ENCODE data around the gene CALHM2. TPM values are rescaled to one million over a fixed set of nuclear protein-coding genes. Genes with fewer than 3 reads are reported as not detected.
"Not testable (repeated sequence)": the region's sequence is repeated elsewhere in the genome, so short reads cannot be mapped to it uniquely, and the experiment has no call there.

Gene CALHM2
- total RNA-seq, 1 donor from 2014 or later, result not detected

DNA sequence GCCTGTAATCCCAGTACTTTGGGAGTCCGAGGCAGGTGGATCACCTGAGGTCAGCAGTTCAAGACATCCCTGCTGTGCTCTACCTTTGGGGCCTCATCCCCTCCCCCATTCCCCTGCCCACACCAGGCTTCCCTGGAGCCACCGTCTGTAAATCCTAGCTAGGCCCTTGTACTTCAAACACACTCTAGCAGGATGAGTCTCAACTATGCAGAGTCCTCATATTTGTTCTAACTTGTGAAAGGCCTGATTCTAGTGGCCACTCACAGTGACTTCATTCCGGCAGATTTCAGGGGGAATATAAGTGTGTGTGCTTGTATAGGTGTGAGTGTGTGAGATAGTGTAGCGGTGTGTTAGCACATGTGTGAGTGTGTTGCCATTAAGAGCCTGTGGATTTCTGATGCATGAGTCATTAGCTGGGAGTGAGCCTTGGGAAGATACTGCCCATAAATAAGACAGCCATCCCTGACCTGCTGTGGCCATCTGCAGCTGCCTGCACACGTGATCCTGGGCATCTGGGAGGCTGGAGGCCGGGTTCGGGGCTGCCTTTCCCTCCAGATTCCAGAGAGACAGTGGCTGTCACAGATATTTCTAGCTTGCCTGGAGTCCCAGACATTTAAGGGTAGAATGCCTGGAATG, 39.7 kb upstream of the CALHM2 start:
- H3K4me3 Mint-ChIP-seq, result peak overlapping the region; percentile 89
- H3K36me3 Mint-ChIP-seq (ENCODE audit: low read depth), result no peaks in the 10 kb centered on the region
- H3K4me1 Mint-ChIP-seq, result peaks cover 16% of the 10 kb centered on the region
- no peaks in the 10 kb centered on the region for H3K9me3 Mint-ChIP-seq
- no peak for DNase-seq (ENCODE audit: low read depth, low spot score)
- TF ChIP-seq, protein P1, sequence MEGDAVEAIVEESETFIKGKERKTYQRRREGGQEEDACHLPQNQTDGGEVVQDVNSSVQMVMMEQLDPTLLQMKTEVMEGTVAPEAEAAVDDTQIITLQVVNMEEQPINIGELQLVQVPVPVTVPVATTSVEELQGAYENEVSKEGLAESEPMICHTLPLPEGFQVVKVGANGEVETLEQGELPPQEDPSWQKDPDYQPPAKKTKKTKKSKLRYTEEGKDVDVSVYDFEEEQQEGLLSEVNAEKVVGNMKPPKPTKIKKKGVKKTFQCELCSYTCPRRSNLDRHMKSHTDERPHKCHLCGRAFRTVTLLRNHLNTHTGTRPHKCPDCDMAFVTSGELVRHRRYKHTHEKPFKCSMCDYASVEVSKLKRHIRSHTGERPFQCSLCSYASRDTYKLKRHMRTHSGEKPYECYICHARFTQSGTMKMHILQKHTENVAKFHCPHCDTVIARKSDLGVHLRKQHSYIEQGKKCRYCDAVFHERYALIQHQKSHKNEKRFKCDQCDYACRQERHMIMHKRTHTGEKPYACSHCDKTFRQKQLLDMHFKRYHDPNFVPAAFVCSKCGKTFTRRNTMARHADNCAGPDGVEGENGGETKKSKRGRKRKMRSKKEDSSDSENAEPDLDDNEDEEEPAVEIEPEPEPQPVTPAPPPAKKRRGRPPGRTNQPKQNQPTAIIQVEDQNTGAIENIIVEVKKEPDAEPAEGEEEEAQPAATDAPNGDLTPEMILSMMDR (conservative IDR thresholded peaks at IDR 0.05), result no peak
- H3K27me3 Mint-ChIP-seq (ENCODE audit: low read depth), result peaks cover 51% of the 10 kb centered on the region
- H3K27ac Mint-ChIP-seq (ENCODE audit: unreplicated experiment), result no peak overlapping the region

DNA sequence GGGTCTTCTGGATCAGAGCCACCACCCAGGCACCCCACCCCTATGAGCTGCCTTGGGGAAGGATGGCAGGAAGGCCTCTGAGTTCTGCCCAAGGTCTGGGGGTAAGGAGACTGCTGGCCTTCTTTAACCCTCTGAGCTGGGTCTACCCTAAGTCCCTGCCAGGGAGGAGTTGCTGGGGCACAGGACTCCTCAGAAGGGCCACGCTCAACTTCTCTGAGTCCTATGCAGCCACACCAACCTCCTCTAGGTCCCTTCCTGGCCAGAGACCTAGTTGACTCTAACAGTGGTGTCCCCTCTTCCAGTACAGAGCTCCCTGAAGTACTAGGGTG, 38.8 kb upstream of the CALHM2 start:
- no peaks in the 10 kb centered on the region for H3K9me3 Mint-ChIP-seq
- peaks cover 44% of the 10 kb centered on the region for H3K27me3 Mint-ChIP-seq (ENCODE audit: low read depth)
- no peak overlapping the region for H3K4me3 Mint-ChIP-seq
- H3K27ac Mint-ChIP-seq (ENCODE audit: unreplicated experiment), result no peak overlapping the region
- TF ChIP-seq, protein P1 (conservative IDR thresholded peaks at IDR 0.05), result no peak
- peaks cover 16% of the 10 kb centered on the region for H3K4me1 Mint-ChIP-seq
- DNase-seq (ENCODE audit: low read depth, low spot score), result no peak
- no peaks in the 10 kb centered on the region for H3K36me3 Mint-ChIP-seq (ENCODE audit: low read depth)

DNA sequence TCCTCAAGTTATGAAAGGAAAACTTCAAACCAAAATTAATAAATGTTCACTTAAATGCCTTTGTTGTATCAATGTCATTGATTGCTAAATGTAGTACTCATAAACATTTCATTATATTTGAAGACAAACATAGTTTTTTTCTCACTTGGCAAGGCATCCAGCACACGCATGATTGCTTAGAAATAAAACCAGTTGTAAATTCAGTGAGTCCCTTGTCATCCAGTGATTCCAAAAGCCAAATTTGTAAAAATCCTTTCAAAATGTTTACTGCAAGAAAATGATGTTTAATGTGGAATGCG, 35.2 kb upstream of the CALHM2 start:
- no peak for DNase-seq (ENCODE audit: low read depth, low spot score)
- H3K36me3 Mint-ChIP-seq (ENCODE audit: low read depth), result no peaks in the 10 kb centered on the region
- no peaks in the 10 kb centered on the region for H3K9me3 Mint-ChIP-seq
- no peak overlapping the region for H3K4me3 Mint-ChIP-seq
- TF ChIP-seq, protein P1 (conservative IDR thresholded peaks at IDR 0.05), result no peak
- no peak overlapping the region for H3K27ac Mint-ChIP-seq (ENCODE audit: unreplicated experiment)
- peaks cover 6% of the 10 kb centered on the region for H3K4me1 Mint-ChIP-seq
- H3K27me3 Mint-ChIP-seq (ENCODE audit: low read depth), result peaks cover 17% of the 10 kb centered on the region

DNA sequence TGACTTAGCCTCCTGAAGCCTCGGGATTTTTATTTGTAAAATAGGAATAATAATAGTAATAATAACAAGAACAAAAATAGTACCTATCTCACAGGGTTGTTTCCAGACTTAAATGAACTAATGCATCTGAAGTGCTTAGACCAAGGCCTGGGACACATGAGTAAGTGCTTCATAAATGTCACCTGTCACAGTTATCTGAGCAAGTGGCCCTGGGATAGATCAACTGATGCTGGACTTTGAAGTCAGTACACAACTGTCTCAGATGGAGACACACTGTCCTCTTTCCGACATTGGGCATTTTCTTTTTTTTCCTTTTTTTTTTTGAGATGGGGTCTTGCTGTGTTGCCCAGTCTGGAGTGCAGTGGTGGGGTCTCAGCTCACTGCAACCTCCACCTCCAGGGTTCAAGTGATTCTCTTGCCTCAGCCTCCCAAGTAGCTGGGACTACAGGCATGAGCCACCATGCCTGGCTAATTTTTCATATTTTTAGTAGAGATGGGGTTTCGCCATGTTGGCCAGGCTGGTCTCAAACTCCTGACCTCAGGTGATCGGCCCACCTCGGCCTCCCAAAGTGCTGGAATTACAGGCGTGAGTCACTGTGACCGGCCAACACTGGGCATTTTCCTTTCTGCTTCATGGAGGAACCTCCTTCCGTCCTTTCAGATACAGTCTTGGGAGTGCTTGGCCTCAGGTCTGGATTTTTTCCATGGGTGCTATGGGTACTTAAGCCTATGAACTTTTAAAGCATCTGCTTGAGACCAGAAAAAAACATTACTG, 34.7 kb upstream of the CALHM2 start:
- not testable (repeated sequence) for H3K36me3 Mint-ChIP-seq (ENCODE audit: low read depth); DNase-seq (ENCODE audit: low read depth, low spot score); H3K9me3 Mint-ChIP-seq; H3K27ac Mint-ChIP-seq (ENCODE audit: unreplicated experiment); H3K4me3 Mint-ChIP-seq; H3K4me1 Mint-ChIP-seq
- peaks cover 12% of the 10 kb centered on the region for H3K27me3 Mint-ChIP-seq (ENCODE audit: low read depth)

DNA sequence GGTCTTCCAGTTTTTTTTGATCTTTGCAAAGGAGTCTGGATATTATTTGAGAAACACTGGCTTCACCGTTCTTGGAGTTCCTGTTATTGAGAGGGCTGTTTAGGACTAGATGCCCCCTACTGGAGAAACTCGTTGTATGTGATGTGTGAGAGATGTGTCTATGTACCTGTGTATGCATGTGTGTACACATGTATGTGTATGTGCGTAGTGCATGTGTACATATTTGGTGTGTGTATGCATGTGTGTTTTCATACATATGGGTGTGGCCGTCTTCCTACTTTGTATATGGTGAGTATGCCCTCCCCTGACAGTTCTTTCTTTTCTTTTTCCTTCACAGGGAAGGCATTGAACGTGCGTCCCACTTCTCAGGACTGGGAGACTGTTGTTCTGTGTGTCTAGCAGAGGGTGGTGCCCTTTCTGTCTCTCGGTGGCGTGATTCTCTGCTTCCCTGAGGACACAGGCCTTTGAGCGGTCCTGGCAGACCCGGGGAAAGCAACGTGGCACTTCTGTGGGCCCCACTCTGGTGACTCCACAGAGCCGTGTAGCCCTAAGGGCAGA, 29.9 kb upstream of the CALHM2 start:
- peaks cover 10% of the 10 kb centered on the region for H3K4me1 Mint-ChIP-seq
- TF ChIP-seq, protein P1 (conservative IDR thresholded peaks at IDR 0.05), result peak; percentile 67
- no peak overlapping the region for H3K27ac Mint-ChIP-seq (ENCODE audit: unreplicated experiment)
- no peak overlapping the region for H3K4me3 Mint-ChIP-seq
- no peaks in the 10 kb centered on the region for H3K9me3 Mint-ChIP-seq
- peaks cover 4% of the 10 kb centered on the region for H3K27me3 Mint-ChIP-seq (ENCODE audit: low read depth)
- H3K36me3 Mint-ChIP-seq (ENCODE audit: low read depth), result no peaks in the 10 kb centered on the region
- DNase-seq (ENCODE audit: low read depth, low spot score), result peak; percentile 23

DNA sequence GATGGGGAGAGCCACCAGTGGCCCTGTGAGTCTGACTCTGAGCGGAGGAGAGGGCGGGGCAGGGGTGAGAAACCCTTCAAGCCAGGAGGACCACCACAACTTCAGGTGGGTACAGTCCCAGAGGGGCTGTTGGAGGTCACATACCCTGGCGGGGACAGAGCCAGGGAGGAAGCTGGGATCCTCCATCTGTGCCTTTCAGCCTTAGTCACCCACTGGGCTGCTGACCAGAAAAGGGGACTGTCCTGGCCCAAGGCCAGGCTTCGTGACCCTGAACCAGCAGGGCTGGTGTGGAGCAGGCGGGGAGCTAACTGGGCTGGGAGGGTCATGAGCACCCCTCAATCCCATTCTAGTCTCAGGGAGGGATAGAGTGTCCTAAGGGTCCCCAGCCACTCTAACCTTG, 28.4 kb upstream of the CALHM2 start:
- no peaks in the 10 kb centered on the region for H3K9me3 Mint-ChIP-seq
- H3K4me3 Mint-ChIP-seq, result no peak overlapping the region
- no peaks in the 10 kb centered on the region for H3K36me3 Mint-ChIP-seq (ENCODE audit: low read depth)
- H3K27ac Mint-ChIP-seq (ENCODE audit: unreplicated experiment), result no peak overlapping the region
- H3K4me1 Mint-ChIP-seq, result peaks cover 10% of the 10 kb centered on the region
- H3K27me3 Mint-ChIP-seq (ENCODE audit: low read depth), result no peaks in the 10 kb centered on the region
- DNase-seq (ENCODE audit: low read depth, low spot score), result no peak
- TF ChIP-seq, protein P1 (conservative IDR thresholded peaks at IDR 0.05), result no peak
